ENCODE data around the gene MAP3K1.

GRCh38 chr5:56849671-56850070 lies 34.3 kb downstream of the MAP3K1 start:
- no peak for TF ChIP-seq POLR2A (IDR thresholded peaks at IDR 0.05; ENCODE audit: low read length)
- no peak for TF ChIP-seq GATA1 (IDR thresholded peaks at IDR 0.05; ENCODE audit: low read depth, low read length)
